K562 (cell line): ENCODE results near the gene ARHGAP15.

Source experiments
- NR3C1 ChIP-seq: sonication (generic); formaldehyde crosslinking; IDR thresholded peaks from 2 replicates; pipeline ENCODE4 v1.8.1; 2022; ENCODE audit warnings: missing genetic modification reagents
- NR4A1 ChIP-seq, 2 experiments: fragments of 250-450 bp in 1 of 2; fragments of 450-650 bp in 1 of 2; sonication (Bioruptor Pico) in 1 of 2; IDR thresholded peaks; 2 replicates each; pipeline versions ENCODE4 v1.4.0 to v1.6.1; 2016 to 2020; ENCODE audit warnings: mild to moderate bottlenecking in 2 of 2, missing compliant biosample characterization in 1 of 2, missing genetic modification characterization in 1 of 2, moderate library complexity in 1 of 2

DNA sequence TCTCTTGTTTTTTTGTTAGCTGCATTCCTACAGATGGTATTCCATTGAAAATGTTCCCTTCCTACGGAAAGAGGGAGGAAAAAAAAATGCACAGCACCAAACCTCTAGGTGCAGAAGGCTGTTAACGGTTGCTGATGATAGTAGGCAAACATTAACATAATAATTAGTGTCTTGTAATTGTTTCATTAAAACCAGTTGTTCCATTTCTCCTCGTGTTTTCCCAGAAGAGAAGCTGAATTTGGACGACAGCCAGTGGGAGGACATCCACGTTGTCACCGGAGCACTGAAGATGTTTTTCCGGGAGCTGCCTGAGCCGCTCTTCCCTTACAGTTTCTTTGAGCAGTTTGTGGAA lies 494.7 kb downstream of the ARHGAP15 start:
- TF ChIP-seq NR4A1 (CRISPR knock-in tag; IDR thresholded peaks at IDR 0.05) (no peak), NR4A1 (tag; IDR thresholded peaks at IDR 0.05) (no peak), NR3C1 (CRISPR knock-in tag) (no peak)
